HTERT RPE-1 (cell line): ENCODE data around the gene SUN3.

ENCODE experiments used
- in situ Hi-C: fragments of 300-500 bp; cut with MboI; formaldehyde crosslinking; loops from 4 replicates; pipeline ENCODE4 v1.14.3; 2020; ENCODE audit warnings: low sequenced_read_pairs

The SUN3 gene

GRCh38 chr7:48028938-48029337, at the start of gene SUN3:
Gene SUN3 (minus strand): TSS chr7:48029107. CDS start chr7:48028938, 169 bp downstream.
- in situ Hi-C loops: no loop called here

- in situ Hi-C loops: no loop called here
Observed at GRCh38 chr7:48078470-48078869, 49.6 kb upstream of the SUN3 start.

GRCh38 chr7:48077423-48077822, 48.5 kb upstream of the SUN3 start:
- in situ Hi-C loops: no loop called here

GRCh38 chr7:48074204-48074654, 45.3 kb upstream of the SUN3 start:
- in situ Hi-C loops: no loop called here

GRCh38 chr7:48067475-48067874, 38.6 kb upstream of the SUN3 start:
- in situ Hi-C loops: no loop called here

- in situ Hi-C loops: no loop called here
Observed at GRCh38 chr7:48063985-48064384, 35.1 kb upstream of the SUN3 start.

- in situ Hi-C loops: no loop called here
Observed at GRCh38 chr7:48059706-48060105, 30.8 kb upstream of the SUN3 start.

- in situ Hi-C loops: no loop called here
Observed at GRCh38 chr7:48058990-48059389, 30.1 kb upstream of the SUN3 start.

GRCh38 chr7:48053736-48054135, 24.8 kb upstream of the SUN3 start:
- in situ Hi-C loops: no loop called here

- in situ Hi-C loops: no loop called here
Observed at GRCh38 chr7:48052748-48053147, 23.8 kb upstream of the SUN3 start.

GRCh38 chr7:48049850-48050249, 20.9 kb upstream of the SUN3 start:
- in situ Hi-C loops: no loop called here

GRCh38 chr7:48048113-48048512, 19.2 kb upstream of the SUN3 start:
- in situ Hi-C loops: no loop called here

GRCh38 chr7:48046458-48046857, 17.6 kb upstream of the SUN3 start:
- in situ Hi-C loops: no loop called here

- in situ Hi-C loops: no loop called here
Observed at GRCh38 chr7:48045195-48045765, 16.4 kb upstream of the SUN3 start.

- in situ Hi-C loops: no loop called here
Observed at GRCh38 chr7:48042636-48043035, 13.7 kb upstream of the SUN3 start.

GRCh38 chr7:48042216-48042615, 13.3 kb upstream of the SUN3 start:
- in situ Hi-C loops: no loop called here

GRCh38 chr7:48041653-48041970, 12.7 kb upstream of the SUN3 start:
- in situ Hi-C loops: no loop called here

- in situ Hi-C loops: no loop called here
Observed at GRCh38 chr7:48040944-48041652, 12.2 kb upstream of the SUN3 start.

GRCh38 chr7:48038815-48039506, 10.1 kb upstream of the SUN3 start:
- in situ Hi-C loops: no loop called here

- in situ Hi-C loops: no loop called here
Observed at GRCh38 chr7:48035967-48036478, 7.1 kb upstream of the SUN3 start.

GRCh38 chr7:48035301-48035966, 6.5 kb upstream of the SUN3 start, which contains the start of gene C7orf57:
Gene C7orf57 (plus strand): TSS chr7:48035543. CDS start chr7:48036309, 766 bp downstream.
- in situ Hi-C loops: no loop called here
